Measurements from ENCODE around the gene FNTB. TPM values are rescaled to one million over a fixed set of nuclear protein-coding genes. Genes with fewer than 3 reads are reported as not detected.
A peak's percentile ranks its signal among the peaks of the same experiment; 100 is the strongest.

Gene FNTB
- total RNA-seq, 1 experiment from 2014 or later, result 14.2 TPM

- no peaks in the 10 kb centered on the region; the same call in 1 of the 2 replicates for H3K36me3 Mint-ChIP-seq
- TF ChIP-seq IRF2 (CRISPR knock-in tag; IDR thresholded peaks at IDR 0.05; ENCODE audit: borderline replicate concordance, low read depth) (no peak), NR1H2 (CRISPR knock-in tag; IDR thresholded peaks at IDR 0.05) (no peak), SMAD3 (CRISPR knock-in tag; IDR thresholded peaks at IDR 0.05; ENCODE audit: borderline replicate concordance) (no peak), SMAD4 (CRISPR knock-in tag; IDR thresholded peaks at IDR 0.05) (no peak), GABPB1 (CRISPR knock-in tag; IDR thresholded peaks at IDR 0.05) (no peak), PRDM15 (CRISPR knock-in tag; IDR thresholded peaks at IDR 0.05) (no peak), AFF4 (CRISPR knock-in tag; IDR thresholded peaks at IDR 0.05; ENCODE audit: borderline replicate concordance) (no peak), SP1 (CRISPR knock-in tag; conservative IDR thresholded peaks at IDR 0.05) (no peak), ZNF317 (CRISPR knock-in tag; IDR thresholded peaks at IDR 0.05; ENCODE audit: borderline replicate concordance, low read depth) (no peak), CREB1 (CRISPR knock-in tag; IDR thresholded peaks at IDR 0.05) (no peak), FOXP4 (CRISPR knock-in tag; IDR thresholded peaks at IDR 0.05) (no peak), MXD4 (CRISPR knock-in tag; IDR thresholded peaks at IDR 0.05; ENCODE audit: borderline replicate concordance) (no peak), ZNF121 (CRISPR knock-in tag; IDR thresholded peaks at IDR 0.05) (no peak), STAT6 (CRISPR knock-in tag; conservative IDR thresholded peaks at IDR 0.05; ENCODE audit: low read depth) (no peak)
- TF ChIP-seq, protein P1, sequence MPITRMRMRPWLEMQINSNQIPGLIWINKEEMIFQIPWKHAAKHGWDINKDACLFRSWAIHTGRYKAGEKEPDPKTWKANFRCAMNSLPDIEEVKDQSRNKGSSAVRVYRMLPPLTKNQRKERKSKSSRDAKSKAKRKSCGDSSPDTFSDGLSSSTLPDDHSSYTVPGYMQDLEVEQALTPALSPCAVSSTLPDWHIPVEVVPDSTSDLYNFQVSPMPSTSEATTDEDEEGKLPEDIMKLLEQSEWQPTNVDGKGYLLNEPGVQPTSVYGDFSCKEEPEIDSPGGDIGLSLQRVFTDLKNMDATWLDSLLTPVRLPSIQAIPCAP (CRISPR knock-in tag; IDR thresholded peaks at IDR 0.05), result no peak
- TF ChIP-seq, protein P2, sequence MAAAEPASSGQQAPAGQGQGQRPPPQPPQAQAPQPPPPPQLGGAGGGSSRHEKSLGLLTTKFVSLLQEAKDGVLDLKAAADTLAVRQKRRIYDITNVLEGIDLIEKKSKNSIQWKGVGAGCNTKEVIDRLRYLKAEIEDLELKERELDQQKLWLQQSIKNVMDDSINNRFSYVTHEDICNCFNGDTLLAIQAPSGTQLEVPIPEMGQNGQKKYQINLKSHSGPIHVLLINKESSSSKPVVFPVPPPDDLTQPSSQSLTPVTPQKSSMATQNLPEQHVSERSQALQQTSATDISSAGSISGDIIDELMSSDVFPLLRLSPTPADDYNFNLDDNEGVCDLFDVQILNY (CRISPR knock-in tag; IDR thresholded peaks at IDR 0.05), result no peak
- ATAC-seq (peak; percentile 81), DNase-seq (ENCODE audit: low spot score) (no peak)
- ChIA-PET POLR2A (no interaction called here), CTCF (interaction anchor here (0.5 kb wide), 1 partner anchor 193 kb away, joined by 4 read pairs; no protein-coding TSS in a partner anchor)
- H3K27me3 Mint-ChIP-seq (ENCODE audit: low read depth), result no peaks in the 10 kb centered on the region
- H3K9me3 Mint-ChIP-seq, result no peaks in the 10 kb centered on the region
- H3K27ac Mint-ChIP-seq, result no peak overlapping the region
- H3K4me3 Mint-ChIP-seq, result no peak overlapping the region
- H3K4me1 Mint-ChIP-seq, result peaks cover 3% of the 10 kb centered on the region; the same call in 1 of the 2 replicates
Measured at GRCh38 chr14:65054471-65055085, 67.9 kb downstream of the FNTB start.
